Muscle of back (tissue), 11 donors: ENCODE results near the gene PPOX. TPM values are rescaled to one million over a fixed set of nuclear protein-coding genes. Genes with fewer than 3 reads are reported as not detected.

Experiments used
- DNase-seq, 3 donors: peaks; one replicate each; pipeline versions ENCODE4 v3.0.0 to v3.0.0-alpha.2; 2013
- polyA plus RNA-seq, 10 donors: library from polyadenylated mRNA; unstranded; fragments of 120-200 nt; gene quantifications; one replicate each; pipeline ENCODE4 v1.2.1, GENCODE V29; 2013; ENCODE audit not compliant: insufficient read length in 10 of 10

PPOX gene
- polyA plus RNA-seq, 10 donors: 15.2 to 29.1 (median 19.1) TPM

GRCh38 chr1:161196521-161197451 lies 30.6 kb downstream of the PPOX start:
- peak; percentile 88 to 96 (median 89) for DNase-seq

DNA sequence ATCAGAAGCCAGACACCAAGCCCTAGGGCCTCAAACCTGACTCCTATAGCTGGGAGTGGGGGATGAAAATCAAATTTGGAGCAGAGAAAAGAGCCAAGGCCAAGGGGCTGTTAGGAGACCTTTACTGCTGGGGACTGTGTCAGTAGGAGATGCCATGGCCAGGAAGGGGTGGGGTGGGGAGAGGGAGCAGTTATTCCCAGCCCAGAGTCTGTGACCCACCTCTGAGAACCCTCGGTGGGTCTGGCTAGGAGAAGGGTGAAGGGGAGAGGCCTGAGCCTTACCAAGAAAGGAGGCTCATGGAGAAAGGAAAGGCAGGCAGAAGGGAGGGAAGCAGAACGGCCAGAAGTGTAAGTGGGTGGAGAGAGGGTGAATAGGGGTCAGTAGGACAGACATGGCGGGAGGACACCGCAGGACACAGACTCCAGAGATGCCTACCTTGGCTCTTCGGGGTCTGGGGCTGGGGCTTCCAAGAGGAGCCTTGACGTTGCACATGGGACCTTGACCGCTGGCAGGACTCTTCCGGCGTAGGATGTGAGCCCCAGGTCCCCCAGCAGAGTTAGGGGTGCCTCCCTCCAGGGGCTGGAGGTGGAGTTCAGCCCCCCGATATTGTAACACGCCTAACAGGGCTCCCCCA lies 31.5 kb downstream of the PPOX start:
- no peak for DNase-seq

DNA sequence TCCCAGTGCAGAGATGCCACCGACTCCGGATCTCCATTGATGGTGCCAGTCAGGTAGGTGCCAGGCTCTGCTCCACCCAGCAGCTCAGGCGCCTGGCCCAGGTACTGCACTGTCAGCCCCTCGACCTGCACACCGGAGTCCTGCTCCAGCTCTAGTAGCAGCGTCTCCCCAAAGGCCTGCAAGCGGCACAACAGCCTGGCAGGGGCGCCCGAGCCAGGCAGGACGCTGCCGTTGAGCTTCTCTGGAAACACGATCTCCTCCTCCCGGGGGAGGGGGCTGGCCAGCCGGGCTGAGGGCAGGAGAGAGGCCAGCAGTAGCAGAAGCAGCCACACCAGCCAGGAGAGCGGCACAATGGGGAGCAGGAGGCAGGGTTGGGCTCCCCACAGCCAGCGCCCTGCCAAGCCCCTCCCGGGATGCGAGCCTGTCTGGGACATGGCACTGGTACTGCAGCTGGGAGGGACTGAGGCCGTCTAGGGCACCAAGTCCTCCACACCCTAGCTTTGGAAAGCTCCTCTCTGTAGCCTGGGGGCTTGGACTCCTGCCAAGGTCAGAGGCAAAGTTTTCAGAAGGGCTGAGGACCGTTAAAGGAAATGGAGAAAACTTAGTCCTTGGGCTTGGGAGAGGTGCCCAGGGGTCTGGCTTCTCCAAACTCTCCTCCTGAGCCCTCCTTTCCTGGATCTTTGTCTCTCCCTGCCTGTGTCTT lies 32.1 kb downstream of the PPOX start:
- peak in 2 of 3 donors; percentile 58 to 82 for DNase-seq

DNA sequence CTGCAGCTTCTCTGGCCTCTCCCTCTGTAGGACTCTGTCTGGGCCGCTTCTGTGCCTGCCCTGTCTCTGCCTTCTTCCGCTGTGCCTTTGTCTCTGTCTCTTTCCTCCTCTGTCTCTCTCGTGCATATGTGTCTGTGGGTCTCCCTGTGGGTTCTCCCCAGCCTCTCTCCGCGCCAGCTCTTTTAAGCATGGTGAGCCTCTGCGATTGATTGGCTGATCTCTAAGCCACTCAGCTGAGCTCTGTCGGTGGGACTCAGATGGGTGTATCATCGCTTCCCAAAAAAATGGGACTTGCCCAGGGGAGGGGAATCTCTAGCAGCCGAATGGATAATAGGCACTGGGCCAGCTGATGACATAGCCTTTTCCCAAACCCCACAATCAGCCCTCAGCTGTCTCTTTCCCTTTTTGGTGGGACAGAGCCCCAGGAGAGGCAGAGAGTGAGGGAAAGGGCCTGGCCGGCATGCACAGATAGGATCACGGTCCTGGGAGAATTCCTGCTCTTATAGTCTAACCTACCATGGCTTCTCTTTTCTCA lies 32.7 kb downstream of the PPOX start, which contains the start of gene ADAMTS4:
TSS of gene ADAMTS4 (minus strand) at position 158 of the 535 bp plus-strand sequence. CDS start 427 bp downstream, outside the sequence.
- DNase-seq: peak; percentile 87 to 95 (median 94)

- DNase-seq: no peak
These were observed 33.4 kb downstream of the PPOX start for GRCh38 chr1:161199506-161200139.

DNA sequence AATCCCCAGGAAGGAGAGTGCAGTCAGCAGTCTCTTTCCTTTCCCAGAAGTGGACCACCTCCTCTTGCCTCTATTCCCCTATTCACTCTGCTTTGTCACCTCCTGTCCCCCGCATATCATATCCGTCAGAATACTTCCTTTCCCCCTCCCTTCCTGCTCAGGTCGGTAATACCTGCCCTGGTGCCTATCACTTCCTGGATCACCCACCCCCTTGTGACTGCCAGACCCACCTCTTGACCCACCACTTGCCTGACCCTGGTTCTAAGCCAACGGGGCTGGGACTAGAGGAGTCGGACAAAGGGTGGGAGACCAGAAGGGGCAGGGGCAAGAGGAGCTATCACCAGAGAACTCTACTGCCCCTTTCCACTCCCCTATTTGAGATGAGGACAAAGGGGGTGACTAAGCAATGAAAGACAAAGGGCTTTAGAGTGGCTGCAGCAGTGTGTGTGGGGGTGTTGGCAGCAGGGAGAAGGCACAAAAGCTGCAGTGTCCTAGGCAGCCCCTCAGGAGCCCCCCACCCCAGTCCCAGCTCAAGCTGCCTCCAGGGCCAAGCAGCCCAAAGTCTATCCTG lies 34.3 kb downstream of the PPOX start:
- peak in 1 of 3 donors; percentile 41 for DNase-seq

DNA sequence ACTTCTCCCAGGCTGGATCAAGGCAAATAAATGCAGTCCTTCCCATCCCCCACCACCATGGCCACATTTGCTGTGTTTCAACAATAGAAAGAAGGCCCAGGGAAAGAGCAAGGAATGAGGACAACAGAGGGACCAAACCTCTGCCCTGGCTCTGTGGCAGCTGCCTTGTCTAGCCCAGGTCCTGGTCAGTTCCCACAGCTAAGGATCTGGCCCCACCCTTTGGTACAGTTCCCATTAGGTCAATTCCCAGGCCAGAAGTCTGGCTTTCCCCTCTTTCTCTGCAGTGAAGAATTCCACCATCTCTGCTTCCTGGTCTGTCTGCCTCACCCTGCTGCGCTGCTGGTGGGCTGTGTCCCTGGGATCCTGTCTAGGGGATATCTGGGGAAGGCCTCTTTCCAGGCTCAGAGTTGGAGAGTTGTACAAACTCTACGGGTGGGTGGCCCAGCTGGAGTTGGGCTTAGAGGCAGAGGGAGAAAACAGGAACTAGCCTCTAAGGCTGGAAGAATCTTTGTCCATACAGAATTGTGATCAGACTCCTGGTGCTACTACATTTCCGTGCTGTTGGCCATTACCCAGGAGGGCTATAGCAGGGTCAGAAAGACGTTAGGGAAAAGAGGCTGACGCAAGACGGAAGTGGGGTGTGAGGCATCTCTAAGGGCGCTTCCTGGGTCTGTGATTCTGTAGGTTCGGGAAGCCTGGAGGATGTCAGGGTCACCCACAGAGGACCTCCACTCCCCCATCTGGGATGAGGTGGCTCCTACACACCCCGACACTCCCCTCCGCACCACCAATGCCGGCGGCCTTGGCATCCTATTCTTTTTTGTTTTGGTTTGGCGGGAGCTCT lies 35.0 kb downstream of the PPOX start:
- peak in 2 of 3 donors; percentile 73 to 88 for DNase-seq

DNA sequence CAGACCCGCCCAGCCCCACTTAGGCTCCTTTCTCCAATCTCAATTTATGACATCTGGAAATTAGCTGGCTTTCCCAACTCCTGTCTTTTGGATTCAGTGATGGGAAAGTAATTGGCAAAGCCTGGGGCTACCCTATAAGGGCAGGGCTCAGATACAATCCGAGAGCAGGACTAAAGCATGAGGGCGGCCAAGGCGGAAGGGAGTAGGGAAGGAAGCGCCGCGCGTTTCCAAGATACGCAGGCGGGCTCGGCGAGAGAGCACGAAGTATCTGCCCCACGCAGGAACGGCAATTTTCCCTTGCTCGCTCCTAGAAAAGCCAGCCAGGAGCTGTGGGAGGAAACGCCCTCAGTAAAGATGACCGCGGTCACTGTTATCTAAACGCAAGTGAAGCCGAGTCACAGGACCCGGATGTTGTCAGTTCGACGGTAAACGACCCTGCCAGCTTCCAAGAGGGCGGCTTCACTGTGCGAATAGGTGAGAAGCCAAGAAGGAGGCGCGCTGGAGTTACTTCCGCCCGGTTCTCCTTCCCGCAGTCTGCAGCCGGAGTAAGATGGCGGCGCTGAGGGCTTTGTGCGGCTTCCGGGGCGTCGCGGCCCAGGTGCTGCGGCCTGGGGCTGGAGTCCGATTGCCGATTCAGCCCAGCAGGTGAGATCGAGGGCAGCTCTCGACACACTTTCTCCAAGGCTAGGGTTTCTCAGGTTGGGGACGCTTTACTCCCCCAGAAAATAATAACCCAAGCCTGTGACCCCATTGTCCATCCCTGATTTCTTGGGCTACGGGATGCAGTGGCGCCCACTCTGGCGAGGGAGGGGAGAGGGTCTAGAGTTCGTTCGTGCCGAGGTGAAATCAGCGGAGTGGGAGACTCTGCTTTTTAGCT lies 35.8 kb downstream of the PPOX start, which contains the start of gene NDUFS2:
TSS of gene NDUFS2 (plus strand) at position 532 of the 877 bp plus-strand sequence. CDS start at position 551, 19 bp downstream.
- DNase-seq: peak; percentile 99

DNA sequence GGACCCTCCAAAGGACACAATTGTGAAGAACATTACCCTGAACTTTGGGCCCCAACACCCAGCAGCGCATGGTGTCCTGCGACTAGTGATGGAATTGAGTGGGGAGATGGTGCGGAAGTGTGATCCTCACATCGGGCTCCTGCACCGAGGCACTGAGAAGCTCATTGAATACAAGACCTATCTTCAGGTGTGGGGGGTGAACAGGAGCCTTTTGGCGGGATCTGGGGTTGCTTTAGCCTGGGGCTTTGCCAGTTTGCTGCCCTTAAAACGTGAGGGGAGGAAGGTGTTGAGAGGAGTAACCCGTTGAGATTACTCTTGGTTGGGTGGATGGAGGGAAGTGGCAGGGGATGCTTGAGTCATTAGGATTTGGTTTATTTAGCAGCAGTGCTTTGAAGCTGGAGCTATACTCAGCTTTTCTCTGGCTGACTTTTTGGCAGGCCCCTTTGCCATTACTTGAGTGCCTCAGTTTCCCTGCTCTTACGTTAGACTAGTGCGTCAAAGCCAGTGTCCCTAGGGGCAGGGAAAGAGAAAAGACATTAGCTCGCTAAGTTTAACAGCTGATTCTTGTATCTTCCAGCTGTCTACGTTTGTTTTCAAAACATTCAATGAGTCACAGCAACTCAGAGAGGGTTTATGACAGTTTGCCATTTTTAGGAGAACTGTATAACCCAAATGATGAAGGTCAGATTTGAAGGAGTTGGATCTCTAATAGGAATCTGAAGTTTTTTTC lies 40.4 kb downstream of the PPOX start:
- no peak for DNase-seq

DNA sequence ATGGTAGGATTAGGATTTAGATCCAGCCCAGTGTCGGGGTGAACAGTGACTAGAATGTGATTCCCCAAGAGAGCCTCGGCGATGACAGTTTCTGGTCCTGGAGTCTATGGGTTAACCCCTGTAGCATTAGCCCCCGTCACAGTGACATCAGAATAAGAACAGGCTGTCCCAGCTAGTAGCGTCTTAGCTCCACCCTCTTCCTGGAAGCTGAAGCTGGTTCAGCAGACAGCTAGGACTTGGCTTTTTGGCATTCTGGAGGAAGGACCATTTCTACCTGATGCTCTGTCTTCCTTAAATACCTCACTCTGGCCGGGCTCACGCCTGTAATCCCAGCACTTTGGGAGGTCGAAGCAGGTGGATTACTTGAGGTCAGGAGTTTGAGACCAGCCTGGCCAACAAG lies 40.9 kb downstream of the PPOX start:
- DNase-seq: no peak

GRCh38 chr1:161209790-161210409 lies 43.7 kb downstream of the PPOX start:
- DNase-seq: peak in 2 of 3 donors; percentile 57 to 76

GRCh38 chr1:161214369-161214768 lies 48.1 kb downstream of the PPOX start:
- DNase-seq: no peak

- no peak for DNase-seq
These were observed 48.9 kb downstream of the PPOX start, which contains the start of gene FCER1G for GRCh38 chr1:161215076-161215475. Gene FCER1G (plus strand): TSS chr1:161215295. CDS start chr1:161215322, 27 bp downstream.

GRCh38 chr1:161216945-161217712 lies 50.9 kb downstream of the PPOX start:
- no peak for DNase-seq

- no peak for DNase-seq
These were observed 51.6 kb downstream of the PPOX start for GRCh38 chr1:161217831-161218230.

DNA sequence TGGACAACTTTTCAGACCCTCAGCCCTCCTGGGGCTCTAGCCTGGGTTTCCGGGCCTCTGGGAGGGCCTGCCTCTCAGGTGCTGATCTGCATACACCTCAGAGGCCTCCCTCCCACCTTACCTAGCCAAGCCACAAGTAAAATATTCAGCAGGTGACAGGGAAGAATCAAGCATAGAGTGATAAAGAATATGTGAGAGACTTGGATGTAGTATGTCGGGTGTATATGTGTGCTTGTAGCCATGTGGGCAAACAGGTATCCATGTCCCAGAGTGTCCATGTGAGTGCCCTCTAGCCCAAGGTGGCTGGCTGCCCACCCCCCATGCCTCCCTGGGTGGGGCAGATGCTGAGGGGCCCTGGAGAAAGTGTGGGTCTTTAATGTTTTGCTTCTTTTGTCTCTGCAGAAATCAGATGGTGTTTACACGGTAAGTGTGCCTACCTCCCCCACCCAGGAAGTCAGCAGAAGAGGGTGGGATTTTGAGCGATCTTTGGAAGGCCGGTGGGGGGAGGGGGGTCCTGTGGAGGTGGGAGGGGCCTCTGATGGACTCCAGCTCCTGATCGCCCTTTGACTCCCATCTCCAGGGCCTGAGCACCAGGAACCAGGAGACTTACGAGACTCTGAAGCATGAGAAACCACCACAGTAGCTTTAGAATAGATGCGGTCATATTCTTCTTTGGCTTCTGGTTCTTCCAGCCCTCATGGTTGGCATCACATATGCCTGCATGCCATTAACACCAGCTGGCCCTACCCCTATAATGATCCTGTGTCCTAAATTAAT lies 52.3 kb downstream of the PPOX start:
- no peak for DNase-seq
